Raji (cell line): ENCODE data around the gene CIC.

Experiments used
- POLR2A ChIP-seq: IDR thresholded peaks from 2 replicates; pipeline ENCODE4 v1.6.1; 2011; ENCODE audit warnings: low read depth, low read length, control low read depth; ENCODE audit not compliant: insufficient read depth

Gene CIC

DNA sequence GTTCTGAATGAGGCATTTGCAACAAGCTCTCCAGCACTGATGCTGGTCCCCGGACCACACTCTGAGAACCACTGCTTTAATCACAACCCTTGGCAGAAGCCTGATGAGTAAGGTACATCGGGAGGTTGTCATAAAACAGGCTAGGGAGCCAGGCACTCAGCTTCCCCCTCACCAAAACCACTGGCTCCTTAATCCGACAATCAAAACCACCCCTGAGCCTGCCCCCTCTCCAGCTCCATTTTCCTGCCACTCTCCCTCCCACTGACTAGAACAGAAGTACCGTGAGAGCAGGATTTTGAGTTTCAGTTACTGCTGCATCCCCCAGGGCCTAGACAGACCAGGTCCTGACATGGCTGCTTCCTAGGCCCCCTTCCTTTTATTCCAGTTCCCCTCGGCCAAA is 33.9 kb upstream of the CIC start:
- TF ChIP-seq POLR2A: no peak

GRCh38 chr19:42239544-42240220 is 29.4 kb upstream of the CIC start:
- no peak for TF ChIP-seq POLR2A

- TF ChIP-seq POLR2A: no peak
These were observed 27.8 kb upstream of the CIC start for GRCh38 chr19:42241279-42241678.

- no peak for TF ChIP-seq POLR2A
These were observed 27.0 kb upstream of the CIC start for GRCh38 chr19:42242069-42242511.

- peak; percentile 91 for TF ChIP-seq POLR2A
These were observed 26.3 kb upstream of the CIC start, which contains the start of gene GSK3A for GRCh38 chr19:42242512-42243409. GSK3A (minus strand) TSS chr19:42242602; CDS start chr19:42242465, 137 bp downstream.

DNA sequence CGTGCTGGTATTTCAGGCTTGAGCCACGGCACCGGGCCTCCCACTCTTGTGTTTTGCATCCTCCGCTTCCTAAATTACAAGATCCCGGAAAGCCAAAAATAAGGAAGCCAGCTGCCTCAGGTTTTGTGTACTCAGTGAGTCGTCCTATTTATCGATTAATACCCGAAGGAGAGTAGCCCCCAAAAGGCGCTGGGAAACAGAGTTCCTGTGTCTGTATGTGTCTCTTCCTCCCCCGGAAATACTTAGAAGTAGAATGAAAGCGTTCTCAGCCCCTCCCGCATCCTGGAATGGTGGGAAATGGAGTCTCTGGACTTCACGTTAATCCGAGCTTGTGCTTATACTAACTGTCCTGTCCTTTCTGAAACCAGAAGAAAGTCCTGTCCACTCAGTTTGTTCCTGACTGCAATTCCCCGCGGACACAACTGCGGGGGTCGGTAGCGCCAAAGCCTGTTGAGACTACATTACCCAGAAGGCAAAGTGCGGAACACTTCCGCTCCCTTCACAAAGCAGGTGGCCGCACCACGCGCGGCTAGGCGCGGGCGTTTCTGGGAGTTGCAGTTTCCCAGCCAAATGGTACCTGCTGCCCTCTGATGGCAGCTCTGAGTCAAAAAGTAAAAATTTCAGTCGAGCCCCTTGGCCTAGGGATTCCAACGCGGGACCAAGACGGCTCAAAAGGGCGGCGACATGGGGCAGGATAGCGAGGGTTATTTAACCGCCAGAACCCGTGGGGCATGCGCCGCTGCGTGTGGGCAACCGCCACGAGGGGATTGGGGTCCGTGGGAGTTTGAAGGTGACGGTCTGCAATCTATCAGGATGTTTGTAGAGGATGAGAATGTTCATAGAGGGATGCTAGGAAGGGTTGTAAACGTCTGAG is 24.5 kb upstream of the CIC start:
- TF ChIP-seq POLR2A: peak; percentile 39

- TF ChIP-seq POLR2A: no peak
These were observed 23.8 kb upstream of the CIC start for GRCh38 chr19:42245231-42245630.

DNA sequence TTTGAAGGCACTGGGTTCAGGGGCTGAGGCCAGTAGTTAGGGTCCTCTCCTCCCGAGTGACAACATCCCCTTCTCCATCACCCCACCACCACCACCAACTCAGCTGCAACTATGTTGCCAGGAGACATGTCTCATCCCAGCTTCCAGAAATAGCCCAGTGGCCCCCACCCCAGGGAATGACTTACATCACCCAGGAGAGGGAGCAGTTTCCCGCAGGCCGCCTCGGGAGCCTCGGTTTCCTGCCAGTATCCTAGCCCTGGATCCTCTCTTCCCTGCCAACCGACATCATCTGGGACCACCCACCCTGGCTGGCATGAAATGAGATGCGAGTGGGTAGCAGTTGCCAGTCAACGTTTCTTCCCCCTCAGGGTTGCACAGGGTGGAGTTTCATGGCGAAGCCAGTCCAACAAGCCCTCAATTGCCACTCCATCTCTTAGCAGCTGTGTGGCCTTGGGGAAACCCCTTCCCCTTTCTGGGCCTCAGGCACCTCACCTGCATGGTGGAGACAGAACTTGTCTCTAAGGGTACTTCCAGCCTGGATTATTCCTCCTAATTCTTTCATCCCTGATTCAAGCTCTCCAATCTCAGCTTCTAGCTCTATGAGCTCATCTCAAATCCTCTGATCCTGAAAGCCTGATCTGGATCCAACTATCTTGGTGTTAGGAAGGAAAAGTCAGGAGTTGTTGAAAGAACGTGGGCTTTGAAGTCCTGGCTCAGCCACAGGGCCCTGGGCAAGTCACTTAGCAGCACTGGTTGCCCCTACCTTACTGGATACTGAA is 22.7 kb upstream of the CIC start:
- TF ChIP-seq POLR2A: no peak; the same call in 1 of the 2 replicates

GRCh38 chr19:42246922-42247639 is 22.0 kb upstream of the CIC start:
- no peak for TF ChIP-seq POLR2A

- no peak for TF ChIP-seq POLR2A
These were observed 21.3 kb upstream of the CIC start for GRCh38 chr19:42247640-42248199.

DNA sequence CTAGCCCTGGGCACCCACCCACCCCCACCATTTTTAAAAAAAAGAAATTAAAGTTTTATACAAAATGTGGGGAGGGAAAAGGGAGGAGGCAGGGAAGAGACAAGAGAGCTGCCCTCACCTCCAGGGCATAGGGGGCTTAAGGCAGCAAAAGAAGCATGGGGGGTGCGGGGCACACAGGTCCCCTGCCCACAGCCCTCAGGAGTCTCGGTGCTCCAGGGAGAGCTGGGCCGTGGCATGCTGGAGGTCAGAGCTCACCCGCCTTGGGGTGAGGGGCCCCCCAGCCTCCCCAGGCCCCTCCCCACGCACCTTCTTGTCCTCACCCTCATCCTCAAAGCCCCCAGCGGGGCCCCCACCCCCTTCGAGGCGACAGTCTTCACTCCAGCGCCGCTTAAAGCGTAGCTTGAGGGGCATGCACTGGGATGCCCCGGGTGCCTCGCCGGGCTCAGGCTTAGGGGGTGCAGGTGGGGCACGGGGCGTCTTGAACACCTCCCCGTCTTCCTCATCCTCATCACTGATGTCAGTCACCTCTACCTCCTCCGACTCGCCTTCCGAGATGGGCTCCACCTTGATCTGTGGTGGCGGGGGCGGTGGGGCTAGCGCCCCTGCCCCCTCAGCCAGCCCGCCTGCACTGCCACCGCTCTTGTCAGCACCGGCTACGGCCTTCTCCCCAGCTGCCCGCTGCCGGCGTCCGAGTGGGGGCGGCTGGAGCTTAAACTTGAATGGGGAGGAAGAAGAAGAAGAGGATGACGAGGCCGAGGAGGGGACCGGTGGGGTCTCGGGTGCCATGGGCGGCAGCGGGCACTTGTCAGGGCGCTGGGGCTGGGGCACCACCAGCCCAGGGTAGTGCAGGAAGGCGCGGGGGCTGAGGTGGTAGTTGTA is 20.5 kb upstream of the CIC start:
- no peak for TF ChIP-seq POLR2A

DNA sequence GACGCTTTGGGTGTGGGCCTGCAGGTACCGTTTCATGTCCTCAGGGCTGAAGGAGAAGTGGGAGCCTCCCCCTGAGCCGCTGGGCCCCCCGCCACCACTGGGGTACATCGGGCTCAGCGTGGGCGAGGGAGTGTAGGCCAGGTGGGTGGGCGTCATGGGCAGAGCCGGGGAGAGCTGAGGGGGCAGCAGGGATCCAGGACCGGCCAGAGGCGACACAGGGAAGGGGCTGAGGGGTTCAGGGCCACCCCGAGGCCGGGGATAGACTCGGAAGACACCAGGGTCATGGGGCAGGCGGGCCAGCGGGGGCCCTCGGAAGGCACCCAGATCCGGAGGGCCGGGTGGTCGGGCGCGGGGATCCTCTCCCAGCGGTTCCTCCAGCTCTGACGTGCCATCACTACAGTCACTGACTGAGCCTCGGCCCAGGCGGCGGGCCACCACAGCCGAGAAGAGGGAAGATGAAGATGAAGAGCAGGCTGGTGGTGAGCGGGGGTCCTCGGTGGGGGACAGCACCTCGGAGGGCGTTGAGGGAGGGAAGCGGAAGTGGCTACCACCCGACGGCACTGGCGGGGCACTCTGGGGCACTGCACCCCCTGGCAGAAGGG is 19.8 kb upstream of the CIC start:
- TF ChIP-seq POLR2A: no peak

DNA sequence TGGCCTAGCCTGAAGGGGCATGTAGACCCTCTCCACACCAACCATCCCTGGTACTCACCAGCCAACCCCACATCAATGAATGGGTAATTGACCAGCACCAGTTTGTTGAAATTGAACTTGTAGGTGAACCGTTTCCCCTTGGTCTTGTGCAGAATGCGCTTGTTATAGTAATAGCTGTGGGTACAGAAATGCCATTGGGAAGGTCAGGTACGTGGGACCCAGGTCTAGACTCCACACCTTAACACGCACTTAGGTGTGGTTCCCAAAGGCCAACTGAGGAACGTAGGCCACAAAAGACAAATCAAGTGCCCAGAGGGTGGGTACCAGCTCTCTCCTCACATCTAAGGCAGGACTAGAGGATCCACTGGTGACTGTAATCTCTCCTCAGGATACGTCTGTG is 19.3 kb upstream of the CIC start:
- TF ChIP-seq POLR2A: no peak
